ENCODE results near the gene SUFU. TPM values are rescaled to one million over a fixed set of nuclear protein-coding genes. Genes with fewer than 3 reads are reported as not detected.
"Not testable (repeated sequence)": the region's sequence is repeated elsewhere in the genome, so short reads cannot be mapped to it uniquely, and the experiment has no call there.

The SUFU gene
- 10 to 100 TPM; 13.1 to 13.4 TPM for total RNA-seq

DNA sequence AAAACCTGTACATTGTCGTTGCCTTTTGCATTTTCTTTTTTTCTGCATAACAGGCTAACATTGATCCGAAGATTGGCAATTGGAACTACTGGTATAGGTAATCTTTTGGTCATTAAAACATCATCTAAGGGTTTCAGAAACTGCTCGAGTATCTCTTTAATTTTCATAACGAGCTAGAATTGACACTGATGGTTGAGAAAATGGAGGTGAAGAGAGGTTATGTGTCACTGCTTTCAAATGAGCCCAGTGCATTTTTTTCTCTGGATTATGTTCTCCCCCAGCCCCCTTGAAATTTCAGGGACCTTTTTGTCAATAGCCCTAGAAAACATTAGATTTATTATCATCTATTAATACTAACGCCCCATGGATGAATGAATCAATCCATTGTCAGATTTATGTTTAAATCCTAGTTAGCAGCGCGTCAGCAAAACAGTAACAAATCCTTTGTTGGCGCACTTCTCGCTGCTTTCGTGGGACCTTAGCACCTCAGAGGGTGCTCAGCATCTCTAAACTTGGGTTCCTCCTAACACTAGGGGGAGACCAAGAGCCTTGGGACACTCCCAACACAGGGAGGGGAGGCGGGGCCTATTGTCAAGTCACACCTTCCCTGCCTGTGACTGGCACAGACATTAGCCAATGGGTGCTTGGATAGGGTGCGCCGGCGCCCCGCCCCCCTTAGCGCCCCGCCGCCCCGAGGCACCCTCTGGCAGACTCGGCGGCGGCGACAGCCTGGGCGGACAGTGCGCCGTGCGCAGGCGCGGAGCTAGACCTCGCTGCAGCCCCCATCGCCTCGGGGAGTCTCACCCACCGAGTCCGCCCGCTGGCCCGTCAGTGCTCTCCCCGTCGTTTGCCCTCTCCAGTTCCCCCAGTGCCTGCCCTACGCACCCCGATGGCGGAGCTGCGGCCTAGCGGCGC lies at the start of gene SUFU:
Gene SUFU, plus strand, starts transcription at position 709 of the 915 bp plus-strand sequence. Its CDS starts 181 bp downstream, at position 890.
- peak; percentile 96 for DNase-seq
- Mint-ChIP-seq H3K9me3 (no peaks in the 10 kb centered on the region), H3K4me3 (no peak within 1 kb of the TSS), H3K4me1 (peaks cover 25% of the 10 kb centered on the region), H3K36me3 (no peaks in the 10 kb centered on the region), H3K27ac (peak within 1 kb of the TSS; percentile 81), H3K27me3 (no peaks in the 10 kb centered on the region)
- ATAC-seq (ENCODE audit: low read depth): peak; percentile 70
- POLR2A ChIA-PET: interaction anchor here (0.5 to 3.2 kb wide), 18 partner anchors 11 to 389 kb away, joined by 3 to 17 read pairs (median 3); partner anchors contain the start of genes ARL3, CUEDC2, SFXN2 and TRIM8

DNA sequence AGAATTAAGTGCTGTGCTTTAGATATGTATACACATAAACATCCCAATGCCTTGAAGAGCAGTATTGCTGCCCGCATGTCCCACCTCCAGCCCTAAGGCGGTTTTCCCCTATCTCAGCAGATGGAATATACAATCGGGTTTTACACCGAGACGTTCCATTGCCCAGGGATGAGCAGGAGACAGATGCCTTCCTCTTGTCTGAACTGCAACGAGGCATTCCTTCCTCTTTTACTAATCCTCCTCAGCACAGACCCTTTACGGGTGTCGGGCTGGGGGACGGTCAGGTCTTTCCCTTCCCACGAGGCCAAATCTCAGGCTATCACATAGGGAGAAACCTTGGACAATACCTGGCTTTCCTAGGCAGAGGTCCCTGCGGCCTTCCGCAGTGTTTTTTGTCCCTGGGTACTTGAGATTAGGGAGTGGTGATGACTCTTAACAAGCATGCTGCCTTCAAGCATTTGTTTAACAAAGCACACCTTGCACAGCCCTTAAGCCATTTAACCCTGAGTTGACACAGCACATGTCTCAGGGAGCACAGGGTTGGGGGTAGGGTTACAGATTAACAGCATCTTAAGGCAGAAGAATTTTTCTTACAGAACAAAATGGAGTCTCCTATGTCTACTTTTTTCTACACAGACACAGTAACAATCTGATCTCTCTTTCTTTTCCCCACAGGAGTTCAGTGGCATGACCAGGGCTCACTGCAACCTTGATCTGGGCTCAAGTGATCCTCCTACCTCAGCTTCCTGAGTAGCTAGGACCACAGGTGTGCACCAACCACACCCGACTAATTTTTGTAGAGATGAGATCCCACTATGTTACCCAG lies 48.9 kb upstream of the SUFU start:
- H3K4me3 Mint-ChIP-seq; H3K27me3 Mint-ChIP-seq; ATAC-seq (ENCODE audit: low read depth); H3K9me3 Mint-ChIP-seq; DNase-seq; H3K27ac Mint-ChIP-seq; POLR2A ChIA-PET: not testable (repeated sequence)
- Mint-ChIP-seq H3K36me3 (peaks cover 21% of the 10 kb centered on the region), H3K4me1 (peaks cover 26% of the 10 kb centered on the region)

DNA sequence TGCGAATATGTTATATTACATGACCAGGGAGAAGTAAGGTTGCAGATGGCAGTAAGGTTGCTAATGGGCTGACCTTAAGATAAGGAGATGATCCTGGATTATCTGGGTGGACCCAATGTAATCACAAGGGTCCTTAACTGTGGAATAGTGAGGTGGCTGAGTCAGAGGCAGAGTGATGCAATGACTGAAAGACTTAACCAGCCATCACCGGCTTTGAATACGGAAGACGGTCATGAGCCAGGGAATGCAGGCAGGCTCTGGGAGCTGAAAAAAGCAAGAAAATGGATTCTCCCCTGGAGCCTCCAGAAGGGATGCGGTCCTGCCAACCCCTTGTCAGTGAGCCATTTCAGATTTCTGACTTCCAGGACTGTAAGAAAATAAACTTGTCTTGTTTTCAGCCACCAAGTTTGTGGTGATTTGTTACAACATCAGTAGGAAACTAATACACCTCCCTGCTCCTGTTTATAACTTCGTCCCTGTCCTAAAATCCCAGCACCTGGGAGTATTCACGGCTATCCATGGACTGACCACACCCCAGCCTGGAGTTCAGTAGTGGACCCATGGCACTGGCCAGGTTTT lies 47.8 kb upstream of the SUFU start:
- ATAC-seq (ENCODE audit: low read depth) (no peak), DNase-seq (no peak)
- Mint-ChIP-seq H3K36me3 (peaks cover 21% of the 10 kb centered on the region), H3K9me3 (no peaks in the 10 kb centered on the region), H3K4me1 (peaks cover 31% of the 10 kb centered on the region), H3K27ac (no peak overlapping the region), H3K27me3 (no peaks in the 10 kb centered on the region), H3K4me3 (no peak overlapping the region)
- POLR2A ChIA-PET: interaction anchor here (0.6 kb wide), 1 partner anchor 208 kb away, joined by 3 read pairs; no protein-coding TSS in a partner anchor

DNA sequence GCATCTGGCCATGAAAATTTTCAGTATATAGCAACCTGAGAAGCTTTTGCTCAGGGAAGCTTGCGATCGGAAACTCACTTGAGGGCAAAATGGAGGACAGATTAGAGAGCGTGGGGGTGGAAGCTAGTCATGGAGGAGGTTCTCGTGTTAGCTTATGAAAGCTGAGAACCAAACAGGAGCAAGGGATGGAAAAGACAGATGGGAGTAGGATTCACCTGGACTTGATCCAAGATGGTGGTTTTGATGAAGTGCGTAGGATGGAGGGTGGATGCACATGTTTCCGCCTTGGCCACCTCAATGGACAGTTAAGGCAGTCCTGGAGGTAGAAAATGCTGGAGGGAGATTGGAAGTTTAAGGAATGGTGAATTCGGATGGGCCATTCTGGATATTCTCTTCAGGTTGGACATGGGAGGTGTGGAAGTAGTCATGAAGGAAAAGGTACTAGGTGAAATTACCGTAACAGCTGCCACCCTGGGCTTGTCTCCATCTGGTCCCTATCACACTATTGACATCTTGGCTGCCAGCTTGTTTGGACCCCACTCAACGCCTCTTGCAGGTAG lies 46.1 kb upstream of the SUFU start:
- H3K36me3 Mint-ChIP-seq: peaks cover 17% of the 10 kb centered on the region

DNA sequence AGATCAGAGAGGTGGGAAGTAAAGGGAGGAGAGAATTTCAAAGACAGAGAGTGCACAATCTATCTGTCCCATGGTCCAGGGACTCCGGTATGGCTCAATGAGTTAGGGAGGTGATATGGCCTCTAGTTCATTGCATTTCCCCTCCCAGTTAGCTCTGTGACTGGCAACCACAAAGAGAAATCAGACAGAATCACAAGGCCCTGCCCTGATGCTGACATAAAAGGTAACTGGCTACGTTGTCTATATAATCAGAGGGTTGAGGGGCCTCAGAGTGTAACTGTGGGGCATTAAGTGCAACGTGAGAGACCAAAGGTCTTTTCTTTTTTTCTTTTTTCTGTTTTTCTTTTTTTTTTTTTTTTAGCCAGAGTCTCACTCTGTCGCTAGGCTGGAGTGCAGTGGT lies 45.1 kb upstream of the SUFU start:
- H3K36me3 Mint-ChIP-seq: peaks cover 13% of the 10 kb centered on the region
- peaks cover 32% of the 10 kb centered on the region for H3K4me1 Mint-ChIP-seq
- no peaks in the 10 kb centered on the region for H3K9me3 Mint-ChIP-seq
- POLR2A ChIA-PET: interaction anchor here (0.6 to 1.5 kb wide), 2 partner anchors 8 to 208 kb away, joined by 3 to 7 read pairs; no protein-coding TSS in a partner anchor
- H3K27ac Mint-ChIP-seq: no peak overlapping the region
- DNase-seq (no peak), ATAC-seq (ENCODE audit: low read depth) (no peak)
- H3K27me3 Mint-ChIP-seq: no peaks in the 10 kb centered on the region
- no peak overlapping the region for H3K4me3 Mint-ChIP-seq

More for the DNA sequence above, 46.1 kb upstream of the SUFU start:
- Mint-ChIP-seq H3K9me3 (no peaks in the 10 kb centered on the region), H3K4me1 (peaks cover 34% of the 10 kb centered on the region), H3K27ac (peak overlapping the region; percentile 46), H3K27me3 (no peaks in the 10 kb centered on the region), H3K4me3 (no peak overlapping the region)
- POLR2A ChIA-PET: interaction anchor here (0.6 kb wide), 1 partner anchor 293 kb away, joined by 4 read pairs; no protein-coding TSS in a partner anchor
- ATAC-seq (ENCODE audit: low read depth): no peak
- DNase-seq: no peak

DNA sequence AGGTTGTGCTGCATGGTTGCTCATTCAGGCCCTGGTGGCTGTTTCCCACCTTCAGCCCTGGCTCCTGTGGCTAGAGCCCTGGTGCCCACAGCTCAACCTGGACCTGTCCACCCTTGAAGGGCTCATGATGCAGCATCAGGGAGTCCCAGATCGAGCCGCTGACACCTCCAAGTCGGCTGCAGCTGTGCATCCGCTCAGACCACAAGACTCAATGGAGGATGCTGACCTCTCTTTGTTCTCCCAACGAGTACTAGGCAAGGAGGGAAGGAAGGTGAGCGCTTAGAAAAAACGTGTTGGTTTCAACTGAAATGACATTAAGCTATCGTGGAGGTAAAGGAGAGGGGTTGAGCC lies 43.0 kb upstream of the SUFU start:
- POLR2A ChIA-PET: interaction anchor here (0.6 to 3.7 kb wide), 10 partner anchors 9 to 309 kb away, joined by 3 to 62 read pairs (median 4); partner anchors contain the start of genes C10orf95, FBXL15, NFKB2 and NOLC1
- H3K27me3 Mint-ChIP-seq: no peaks in the 10 kb centered on the region
- no peaks in the 10 kb centered on the region for H3K9me3 Mint-ChIP-seq
- peak overlapping the region; percentile 84 for H3K27ac Mint-ChIP-seq
- H3K36me3 Mint-ChIP-seq: peaks cover 10% of the 10 kb centered on the region
- peaks cover 25% of the 10 kb centered on the region for H3K4me1 Mint-ChIP-seq
- no peak for DNase-seq
- H3K4me3 Mint-ChIP-seq: peak overlapping the region; percentile 96
- ATAC-seq (ENCODE audit: low read depth): peak; percentile 28

DNA sequence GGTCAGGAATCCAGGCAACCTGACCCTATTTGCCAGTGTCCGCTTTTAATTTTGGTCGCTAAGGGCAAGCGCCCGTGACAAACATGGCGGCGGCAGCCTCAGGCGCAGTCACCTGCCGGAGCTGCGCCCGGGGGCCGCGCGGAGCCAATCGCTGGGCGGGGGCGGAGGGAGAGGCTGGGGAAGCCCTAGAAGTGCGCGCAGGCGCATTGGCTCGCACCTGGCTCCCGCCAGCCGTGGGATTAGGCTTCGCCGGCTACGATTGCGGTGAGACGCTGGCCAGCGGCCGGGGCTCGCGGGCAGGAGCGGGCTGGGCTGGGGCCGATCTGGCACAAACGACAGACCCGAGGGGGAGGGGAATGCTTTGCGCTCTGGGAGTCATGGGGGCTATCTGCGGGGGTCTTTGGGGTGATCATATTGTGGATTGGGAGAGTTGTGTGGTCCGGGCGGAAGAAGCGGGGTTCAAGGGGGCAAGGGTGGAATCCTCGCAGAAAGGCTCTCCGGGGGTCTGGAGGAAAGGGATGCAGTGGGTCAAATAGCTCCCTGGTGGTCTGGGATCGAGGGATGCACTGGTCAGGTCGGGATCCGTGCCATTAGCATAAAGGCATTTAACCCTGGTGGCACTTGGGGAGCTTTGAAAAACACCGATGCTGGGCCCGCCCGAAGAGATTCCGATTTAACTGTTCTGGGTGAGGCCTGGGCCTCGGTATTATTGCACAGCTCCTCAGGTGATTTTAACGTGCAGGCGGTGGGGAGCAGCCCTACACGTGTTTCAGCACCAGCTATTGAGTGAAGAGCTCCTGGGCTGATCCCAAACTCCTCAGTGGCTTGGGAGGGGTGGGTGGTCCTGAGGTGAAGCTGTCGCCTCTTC lies 42.4 kb upstream of the SUFU start:
- peaks cover 25% of the 10 kb centered on the region for H3K4me1 Mint-ChIP-seq
- H3K27me3 Mint-ChIP-seq: no peaks in the 10 kb centered on the region
- no peaks in the 10 kb centered on the region for H3K9me3 Mint-ChIP-seq
- H3K27ac Mint-ChIP-seq: peak overlapping the region; percentile 84
- ATAC-seq (ENCODE audit: low read depth): peak; percentile 98
- H3K36me3 Mint-ChIP-seq: peaks cover 6% of the 10 kb centered on the region
- peak; percentile 94 for DNase-seq
- POLR2A ChIA-PET: interaction anchor here (0.6 to 3.7 kb wide), 14 partner anchors 10 to 309 kb away, joined by 3 to 62 read pairs (median 3); partner anchors contain the start of genes C10orf95, CUEDC2, FBXL15 and NFKB2
- H3K4me3 Mint-ChIP-seq: peak overlapping the region; percentile 96

DNA sequence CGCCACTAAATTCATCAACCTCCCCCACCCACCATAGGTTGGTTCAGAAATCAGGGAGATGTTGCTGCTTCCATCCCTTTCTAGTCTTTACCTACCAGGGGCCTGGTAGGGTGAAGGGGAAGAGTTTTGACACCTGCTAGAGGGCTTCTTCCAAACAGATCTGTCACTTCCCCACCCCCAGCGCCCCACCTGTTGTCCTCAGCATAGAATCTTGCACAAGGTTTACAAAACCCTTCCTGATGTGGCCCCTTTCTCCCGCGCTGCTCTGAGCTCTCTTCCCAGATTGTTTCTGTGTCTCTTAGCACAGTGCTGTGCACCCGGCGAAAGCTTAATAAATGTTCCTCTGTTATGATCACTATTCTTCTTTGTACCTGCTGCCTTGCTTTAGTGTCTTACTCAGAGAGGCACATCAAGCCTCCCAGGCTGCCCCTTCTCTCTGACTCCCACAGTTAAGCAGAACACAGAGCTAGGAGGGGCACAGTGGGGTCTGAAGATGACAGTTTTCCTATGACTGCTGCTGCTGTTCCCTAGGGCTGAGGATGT lies 41.2 kb upstream of the SUFU start:
- Mint-ChIP-seq H3K4me3 (peak overlapping the region; percentile 96), H3K4me1 (peaks cover 27% of the 10 kb centered on the region), H3K27ac (no peak overlapping the region), H3K36me3 (peaks cover 2% of the 10 kb centered on the region), H3K9me3 (no peaks in the 10 kb centered on the region), H3K27me3 (no peaks in the 10 kb centered on the region)
- DNase-seq (no peak), ATAC-seq (ENCODE audit: low read depth) (no peak)
- POLR2A ChIA-PET: interaction anchor here (0.8 to 3.7 kb wide), 7 partner anchors 9 to 78 kb away, joined by 3 to 62 read pairs (median 3); partner anchors contain the start of genes C10orf95 and NFKB2

DNA sequence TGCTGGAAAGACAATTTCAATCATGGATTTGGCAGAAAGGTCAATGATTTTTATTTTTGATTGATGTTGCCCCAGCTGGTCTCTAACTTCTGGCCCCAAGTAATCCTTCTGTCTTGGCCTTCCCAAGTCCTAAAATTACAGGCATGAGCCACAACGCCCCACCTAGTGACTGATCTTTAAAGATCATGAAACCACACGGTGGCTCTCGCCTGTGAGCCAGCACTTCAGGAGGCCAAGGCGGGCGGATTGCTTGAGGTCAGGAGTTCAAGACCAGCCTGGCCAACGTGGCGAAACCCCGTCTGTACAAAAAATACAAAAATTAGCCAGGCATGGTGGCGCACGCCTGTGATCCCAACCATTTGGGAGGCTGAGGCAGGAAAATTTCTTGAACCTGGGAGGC lies 39.8 kb upstream of the SUFU start:
- H3K27me3 Mint-ChIP-seq: no peaks in the 10 kb centered on the region
- H3K9me3 Mint-ChIP-seq: no peaks in the 10 kb centered on the region
- POLR2A ChIA-PET: interaction anchor here (1.2 kb wide), 1 partner anchor 70 kb away, joined by 3 read pairs; no protein-coding TSS in a partner anchor
- H3K4me3 Mint-ChIP-seq: no peak overlapping the region
- H3K27ac Mint-ChIP-seq: no peak overlapping the region
- peaks cover 26% of the 10 kb centered on the region for H3K4me1 Mint-ChIP-seq
- no peaks in the 10 kb centered on the region for H3K36me3 Mint-ChIP-seq
- no peak for DNase-seq
- no peak for ATAC-seq (ENCODE audit: low read depth)

DNA sequence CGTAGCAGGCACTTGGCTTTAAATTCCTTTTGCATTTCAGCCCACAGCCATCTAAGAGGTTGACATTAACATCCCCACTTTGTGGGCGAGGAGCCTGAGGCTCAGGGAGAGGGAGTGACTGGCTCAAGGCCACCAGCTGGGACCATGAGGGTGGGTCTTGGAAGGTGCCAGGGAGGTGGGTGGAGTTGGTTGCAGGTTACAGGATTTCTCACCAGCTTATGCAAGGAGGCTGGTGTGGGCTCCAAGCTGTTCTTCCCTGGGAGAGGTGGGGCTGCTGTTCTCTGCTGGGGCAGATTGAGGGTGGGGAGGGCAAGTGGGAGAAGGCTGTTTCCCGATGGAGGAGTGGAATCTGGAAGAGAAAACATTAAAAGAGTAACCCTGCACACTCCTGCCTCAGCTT lies 38.3 kb upstream of the SUFU start:
- no peaks in the 10 kb centered on the region for H3K27me3 Mint-ChIP-seq
- H3K4me3 Mint-ChIP-seq: no peak overlapping the region
- no peak for ATAC-seq (ENCODE audit: low read depth)
- H3K36me3 Mint-ChIP-seq: peaks cover 2% of the 10 kb centered on the region
- H3K9me3 Mint-ChIP-seq: no peaks in the 10 kb centered on the region
- DNase-seq: no peak
- H3K4me1 Mint-ChIP-seq: peaks cover 29% of the 10 kb centered on the region
- H3K27ac Mint-ChIP-seq: no peak overlapping the region
- POLR2A ChIA-PET: interaction anchor here (0.7 kb wide), 1 partner anchor 15 kb away, joined by 3 read pairs; no protein-coding TSS in a partner anchor

DNA sequence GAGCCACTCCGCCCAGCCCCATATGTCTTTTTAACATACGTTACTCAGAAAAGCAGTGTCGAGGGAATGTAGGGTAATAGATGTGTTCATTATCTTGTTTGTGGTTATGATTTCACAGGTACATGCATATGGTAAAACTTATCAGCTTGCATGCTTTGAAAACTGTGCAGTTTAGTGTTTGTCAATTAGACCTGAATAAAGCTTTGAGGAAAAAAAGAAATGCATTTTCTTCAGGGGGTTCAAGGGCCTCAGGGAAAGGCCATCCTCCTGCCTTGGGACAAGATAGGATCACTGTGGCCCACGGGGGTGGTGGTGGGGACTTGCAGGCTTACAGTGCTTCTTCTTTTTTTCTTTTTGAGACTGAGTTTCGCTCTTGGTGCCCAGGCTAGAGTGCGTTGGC lies 36.5 kb upstream of the SUFU start:
- Mint-ChIP-seq H3K27me3 (no peaks in the 10 kb centered on the region), H3K9me3 (no peaks in the 10 kb centered on the region), H3K36me3 (peaks cover 2% of the 10 kb centered on the region), H3K4me3 (no peak overlapping the region), H3K27ac (no peak overlapping the region), H3K4me1 (peaks cover 13% of the 10 kb centered on the region)
- no peak for DNase-seq
- POLR2A ChIA-PET: no interaction called here
- no peak for ATAC-seq (ENCODE audit: low read depth)

All from activated naive CD8-positive, alpha-beta T cell treated with anti-CD3 and anti-CD28 coated beads, Interleukin-2, amount 10 ng/mL, durations not matched to agents 7 days and 5 days (primary cell).